ENCODE results near the gene PRTFDC1.

DNA sequence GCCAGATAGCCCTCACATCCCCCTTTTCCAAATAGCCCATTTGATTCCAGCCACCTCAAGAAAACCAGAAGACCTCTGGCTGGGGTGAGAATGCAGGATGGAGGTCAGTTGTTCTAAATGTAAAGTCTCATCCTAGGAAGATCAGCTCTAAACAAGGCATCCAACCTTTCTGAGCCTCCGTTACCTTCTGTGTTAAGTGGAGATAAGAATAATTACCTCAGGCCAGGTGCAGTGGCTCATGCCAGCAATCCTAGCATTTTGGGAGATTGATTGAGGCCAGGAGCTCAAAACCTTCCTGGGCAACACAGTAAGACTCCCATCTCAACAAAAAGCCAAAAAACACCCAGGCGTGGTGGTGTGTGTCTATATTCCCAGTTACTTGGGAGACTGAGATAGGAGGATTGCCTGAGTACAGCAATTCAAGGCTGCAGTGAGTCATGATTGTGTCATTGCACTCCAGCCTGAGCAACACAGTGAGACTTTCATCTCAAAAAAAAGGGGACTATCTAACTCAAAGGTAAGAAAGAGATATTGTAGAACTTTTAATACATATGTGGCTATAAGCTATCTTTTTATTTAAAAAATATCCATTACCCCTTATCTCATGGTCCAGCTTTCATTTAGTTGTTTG is 43.5 kb downstream of the PRTFDC1 start:
- TF ChIP-seq, protein P1, sequence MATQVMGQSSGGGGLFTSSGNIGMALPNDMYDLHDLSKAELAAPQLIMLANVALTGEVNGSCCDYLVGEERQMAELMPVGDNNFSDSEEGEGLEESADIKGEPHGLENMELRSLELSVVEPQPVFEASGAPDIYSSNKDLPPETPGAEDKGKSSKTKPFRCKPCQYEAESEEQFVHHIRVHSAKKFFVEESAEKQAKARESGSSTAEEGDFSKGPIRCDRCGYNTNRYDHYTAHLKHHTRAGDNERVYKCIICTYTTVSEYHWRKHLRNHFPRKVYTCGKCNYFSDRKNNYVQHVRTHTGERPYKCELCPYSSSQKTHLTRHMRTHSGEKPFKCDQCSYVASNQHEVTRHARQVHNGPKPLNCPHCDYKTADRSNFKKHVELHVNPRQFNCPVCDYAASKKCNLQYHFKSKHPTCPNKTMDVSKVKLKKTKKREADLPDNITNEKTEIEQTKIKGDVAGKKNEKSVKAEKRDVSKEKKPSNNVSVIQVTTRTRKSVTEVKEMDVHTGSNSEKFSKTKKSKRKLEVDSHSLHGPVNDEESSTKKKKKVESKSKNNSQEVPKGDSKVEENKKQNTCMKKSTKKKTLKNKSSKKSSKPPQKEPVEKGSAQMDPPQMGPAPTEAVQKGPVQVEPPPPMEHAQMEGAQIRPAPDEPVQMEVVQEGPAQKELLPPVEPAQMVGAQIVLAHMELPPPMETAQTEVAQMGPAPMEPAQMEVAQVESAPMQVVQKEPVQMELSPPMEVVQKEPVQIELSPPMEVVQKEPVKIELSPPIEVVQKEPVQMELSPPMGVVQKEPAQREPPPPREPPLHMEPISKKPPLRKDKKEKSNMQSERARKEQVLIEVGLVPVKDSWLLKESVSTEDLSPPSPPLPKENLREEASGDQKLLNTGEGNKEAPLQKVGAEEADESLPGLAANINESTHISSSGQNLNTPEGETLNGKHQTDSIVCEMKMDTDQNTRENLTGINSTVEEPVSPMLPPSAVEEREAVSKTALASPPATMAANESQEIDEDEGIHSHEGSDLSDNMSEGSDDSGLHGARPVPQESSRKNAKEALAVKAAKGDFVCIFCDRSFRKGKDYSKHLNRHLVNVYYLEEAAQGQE (IDR thresholded peaks at IDR 0.05; ENCODE audit: insufficient read depth in 1 of 2, low read depth in 2 of 2, low read length in 2 of 2): no peak
- TF ChIP-seq POLR2AphosphoS5 (IDR thresholded peaks at IDR 0.05; ENCODE audit: low read depth, low read length) (no peak), TAF1 (IDR thresholded peaks at IDR 0.05; ENCODE audit: borderline replicate concordance, insufficient read depth, low read length) (no peak)
